Stimulated activated CD8-positive, alpha-beta memory T cell treated with anti-CD3 and anti-CD28 coated beads, Interleukin-2, amount 100 ng/mL, for 48 hours (primary cell): ENCODE measurements around the gene KPRP.

Source experiments
- DNase-seq, 2 donors: peaks; one replicate each; pipeline ENCODE4 v3.0.0-alpha.2; 2020; ENCODE audit warnings: low read depth in 2 of 2

Gene KPRP

GRCh38 chr1:152757747-152758146, at the start of gene KPRP:
TSS of gene KPRP (plus strand) at chr1:152758025. CDS start at chr1:152759589, 1,564 bp downstream.
- DNase-seq: no peak

GRCh38 chr1:152718238-152718637, 39.6 kb upstream of the KPRP start:
- DNase-seq: no peak

GRCh38 chr1:152725261-152725660, 32.6 kb upstream of the KPRP start:
- no peak for DNase-seq

GRCh38 chr1:152728986-152729385, 28.8 kb upstream of the KPRP start:
- no peak for DNase-seq

GRCh38 chr1:152735648-152736047, 22.2 kb upstream of the KPRP start:
- no peak for DNase-seq

- DNase-seq: no peak
Measured at GRCh38 chr1:152737997-152738396, 19.8 kb upstream of the KPRP start.

GRCh38 chr1:152739841-152740240, 18.0 kb upstream of the KPRP start:
- no peak for DNase-seq

GRCh38 chr1:152741656-152742055, 16.2 kb upstream of the KPRP start:
- no peak for DNase-seq

- DNase-seq: no peak
Measured at GRCh38 chr1:152743371-152744145, 14.3 kb upstream of the KPRP start.

GRCh38 chr1:152745289-152745704, 12.5 kb upstream of the KPRP start:
- DNase-seq: no peak

GRCh38 chr1:152745765-152746444, 11.9 kb upstream of the KPRP start:
- DNase-seq: no peak

GRCh38 chr1:152747831-152748230, 10.0 kb upstream of the KPRP start:
- no peak for DNase-seq

- no peak for DNase-seq
Measured at GRCh38 chr1:152752225-152752624, 5.6 kb upstream of the KPRP start.

GRCh38 chr1:152753586-152753985, 4.2 kb upstream of the KPRP start:
- no peak for DNase-seq

GRCh38 chr1:152756872-152757271, 953 bp upstream of the KPRP start:
- no peak for DNase-seq

- DNase-seq: no peak
Measured at GRCh38 chr1:152758636-152759035, 811 bp downstream of the KPRP start.

GRCh38 chr1:152759453-152760173, 1.8 kb downstream of the KPRP start:
- DNase-seq: no peak

- no peak for DNase-seq
Measured at GRCh38 chr1:152760551-152761190, 2.8 kb downstream of the KPRP start.

GRCh38 chr1:152761609-152762213, 3.9 kb downstream of the KPRP start:
- DNase-seq: no peak

- no peak for DNase-seq
Measured at GRCh38 chr1:152768847-152769533, 11.2 kb downstream of the KPRP start.

- DNase-seq: no peak
Measured at GRCh38 chr1:152770411-152770810, 12.6 kb downstream of the KPRP start.
